EH (cell line): ENCODE measurements around the gene FGFR2.
A peak's percentile ranks its signal among the peaks of the same experiment; 100 is the strongest.
"Not testable (repeated sequence)": the region's sequence is repeated elsewhere in the genome, so short reads cannot be mapped to it uniquely, and the experiment has no call there.

ENCODE experiments used
- DNase-seq: peaks from one replicate; pipeline ENCODE4 v3.0.0-alpha.2; 2015; ENCODE audit warnings: low read depth

FGFR2 gene

GRCh38 chr10:121590772-121591171 is 7.5 kb downstream of the FGFR2 start:
- no peak for DNase-seq

DNA sequence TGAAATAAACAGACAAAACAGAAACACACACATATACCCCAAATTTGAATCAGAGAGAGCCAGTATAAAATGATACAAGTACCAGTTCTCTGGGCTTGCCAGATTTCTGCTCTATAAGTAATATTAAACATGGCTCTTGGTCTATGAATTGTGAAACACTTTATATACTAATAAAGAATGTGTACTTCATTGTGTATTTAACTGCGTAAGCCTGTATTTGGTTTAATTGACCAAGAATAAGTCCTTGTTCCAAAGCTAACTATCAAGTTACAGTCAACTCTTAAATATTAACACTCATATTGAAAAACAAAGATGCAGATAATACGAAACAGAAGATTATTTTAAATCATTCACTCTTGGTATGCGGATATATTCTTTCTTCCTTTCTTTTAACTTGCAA is 8.7 kb downstream of the FGFR2 start:
- no peak for DNase-seq

DNA sequence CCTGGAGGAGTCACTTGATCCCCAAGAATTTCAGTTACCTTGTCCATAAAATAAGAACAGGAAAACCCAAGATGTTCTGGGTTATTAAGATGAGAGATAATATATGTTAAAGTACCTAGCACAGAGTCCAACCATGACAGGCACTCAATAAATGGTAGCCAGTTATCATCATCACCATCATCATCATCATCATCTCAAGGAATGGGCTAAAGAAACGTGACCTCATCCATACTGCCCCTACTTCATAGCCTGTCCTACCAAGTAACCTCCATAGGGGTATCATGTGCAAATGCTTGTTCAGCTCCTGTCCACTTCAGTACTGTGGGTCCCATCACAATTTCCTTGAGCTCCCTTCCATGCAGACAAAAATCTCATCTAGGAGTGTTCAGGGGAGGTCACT is 14.4 kb downstream of the FGFR2 start:
- no peak for DNase-seq

DNA sequence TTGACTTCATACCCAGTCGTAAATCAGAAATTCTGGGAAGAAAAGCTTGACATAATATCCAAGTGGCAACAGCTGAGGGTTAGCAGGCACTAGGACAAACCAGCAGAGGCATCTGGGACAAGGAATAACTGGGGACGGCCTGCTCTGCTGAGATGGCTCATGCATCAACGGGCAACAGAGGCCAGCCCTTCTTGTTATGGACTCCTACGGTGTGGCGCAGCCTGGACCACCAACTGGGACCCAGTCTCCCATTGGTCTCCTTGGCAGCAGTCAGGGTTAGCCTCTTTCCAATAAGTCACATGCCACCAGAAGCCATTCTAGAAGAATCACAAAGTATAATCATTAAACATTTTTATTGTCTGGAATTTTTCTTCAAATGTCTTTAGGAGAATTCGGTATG is 15.0 kb downstream of the FGFR2 start:
- no peak for DNase-seq

- no peak for DNase-seq
These were observed 17.7 kb downstream of the FGFR2 start for GRCh38 chr10:121580276-121581116.

DNA sequence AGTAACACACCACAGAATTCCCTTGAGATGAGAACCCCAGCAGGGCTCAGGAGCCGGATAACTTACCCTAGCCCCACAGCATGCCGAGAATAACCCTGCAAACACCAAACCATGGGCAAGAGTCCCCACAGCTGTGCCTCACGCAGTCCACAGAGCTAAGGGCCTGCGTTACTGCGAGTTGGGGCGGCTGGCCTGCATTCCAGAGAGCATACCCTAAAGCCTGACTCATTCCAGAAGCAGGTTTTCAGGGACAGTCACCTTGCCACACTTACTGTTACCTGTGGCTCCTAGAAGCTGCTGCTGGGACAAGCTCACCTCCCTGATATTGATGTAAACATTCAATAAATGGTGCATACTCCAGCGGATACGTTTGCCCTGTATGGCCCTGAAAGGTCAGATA is 18.6 kb downstream of the FGFR2 start:
- no peak for DNase-seq

- DNase-seq = no peak
These were observed 19.3 kb downstream of the FGFR2 start for GRCh38 chr10:121578965-121579364.

DNA sequence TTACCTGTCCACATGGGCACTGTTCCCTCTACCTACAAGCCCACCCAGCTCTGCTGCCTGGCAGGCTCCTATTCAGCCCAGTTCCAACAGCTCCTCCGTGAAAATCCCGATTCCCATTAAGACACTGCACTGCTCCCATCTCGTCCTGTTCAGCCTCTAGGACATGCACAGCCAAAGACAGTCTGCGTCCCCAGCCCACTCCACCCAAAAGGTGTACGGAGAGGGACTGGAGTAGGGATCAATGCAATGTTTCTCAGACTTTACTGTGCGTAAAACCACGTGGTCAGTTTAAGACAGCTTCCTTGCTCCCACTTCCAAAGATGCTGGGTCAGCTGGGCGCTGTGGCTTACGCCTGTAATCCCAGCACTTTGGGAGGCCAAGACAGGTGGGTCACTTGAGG is 19.9 kb downstream of the FGFR2 start:
- DNase-seq = no peak

GRCh38 chr10:121577568-121577967 is 20.7 kb downstream of the FGFR2 start:
- DNase-seq = no peak

GRCh38 chr10:121576139-121576538 is 22.1 kb downstream of the FGFR2 start:
- no peak for DNase-seq

GRCh38 chr10:121574519-121575166 is 23.6 kb downstream of the FGFR2 start:
- no peak for DNase-seq

DNA sequence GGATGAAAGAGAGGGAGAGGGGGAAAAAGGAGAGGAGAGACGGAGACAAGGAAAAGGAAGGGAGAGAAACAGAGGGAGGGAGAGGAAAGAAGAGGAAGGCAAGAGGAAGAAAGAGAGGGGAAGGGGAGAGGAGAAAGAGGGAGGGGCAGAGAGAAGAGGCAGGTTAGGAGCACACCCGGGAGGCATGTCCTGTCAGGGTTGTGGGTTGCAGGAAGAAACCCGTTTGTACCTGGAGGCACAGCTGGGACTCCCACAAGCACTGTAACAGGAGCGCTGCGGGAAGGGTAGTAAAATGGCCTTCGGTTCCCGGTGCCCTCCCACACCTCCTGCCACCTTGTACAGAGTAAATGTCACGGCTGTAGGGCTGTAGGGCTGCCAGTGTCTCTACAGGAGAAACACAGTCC is 24.7 kb downstream of the FGFR2 start:
- no peak for DNase-seq

- DNase-seq = peak; percentile 7
These were observed 25.2 kb downstream of the FGFR2 start for GRCh38 chr10:121572859-121573537.

DNA sequence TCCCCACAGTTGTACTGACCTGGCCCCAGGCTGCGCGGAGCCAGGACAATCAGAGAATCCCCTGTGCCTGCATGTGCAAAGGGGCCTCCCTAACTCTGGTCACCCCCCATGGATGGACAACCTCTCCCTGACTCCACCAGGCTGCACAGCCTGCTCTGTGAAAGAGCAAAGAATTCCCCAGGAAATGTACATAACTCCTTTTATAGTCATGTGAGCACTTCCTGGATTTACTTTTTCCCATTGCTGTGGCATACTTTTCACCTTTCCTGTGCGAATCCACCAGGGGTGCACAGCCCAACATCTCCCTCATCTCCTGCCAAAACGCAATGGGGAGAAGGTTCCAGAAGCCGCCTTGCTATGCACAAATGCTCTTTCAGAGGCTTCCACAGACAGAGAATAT is 27.9 kb downstream of the FGFR2 start:
- DNase-seq = no peak

GRCh38 chr10:121568275-121568674 is 30.0 kb downstream of the FGFR2 start:
- DNase-seq = no peak

GRCh38 chr10:121567569-121567968 is 30.7 kb downstream of the FGFR2 start:
- DNase-seq = no peak

DNA sequence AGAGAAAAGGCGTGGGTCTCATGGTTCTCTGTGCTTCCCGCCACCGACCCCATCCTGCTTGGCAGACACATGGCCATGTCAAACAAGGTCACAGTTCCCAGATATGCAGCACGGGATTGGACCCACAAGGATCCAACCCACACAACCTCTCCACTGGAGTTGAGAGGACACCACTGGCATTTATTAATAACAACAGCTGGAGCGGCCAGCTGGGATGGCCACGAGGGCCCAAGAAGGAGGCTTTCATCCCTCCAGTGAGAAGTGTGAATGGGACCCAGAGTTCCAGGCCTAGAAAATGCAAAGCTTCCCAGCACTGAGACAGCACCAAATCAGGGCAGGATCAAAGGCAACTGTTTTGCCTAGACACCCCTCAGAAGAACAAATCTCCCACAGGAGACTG is 31.5 kb downstream of the FGFR2 start:
- no peak for DNase-seq

GRCh38 chr10:121559326-121560026 is 38.8 kb downstream of the FGFR2 start:
- DNase-seq = no peak

GRCh38 chr10:121558238-121558637 is 40.0 kb downstream of the FGFR2 start:
- no peak for DNase-seq

DNA sequence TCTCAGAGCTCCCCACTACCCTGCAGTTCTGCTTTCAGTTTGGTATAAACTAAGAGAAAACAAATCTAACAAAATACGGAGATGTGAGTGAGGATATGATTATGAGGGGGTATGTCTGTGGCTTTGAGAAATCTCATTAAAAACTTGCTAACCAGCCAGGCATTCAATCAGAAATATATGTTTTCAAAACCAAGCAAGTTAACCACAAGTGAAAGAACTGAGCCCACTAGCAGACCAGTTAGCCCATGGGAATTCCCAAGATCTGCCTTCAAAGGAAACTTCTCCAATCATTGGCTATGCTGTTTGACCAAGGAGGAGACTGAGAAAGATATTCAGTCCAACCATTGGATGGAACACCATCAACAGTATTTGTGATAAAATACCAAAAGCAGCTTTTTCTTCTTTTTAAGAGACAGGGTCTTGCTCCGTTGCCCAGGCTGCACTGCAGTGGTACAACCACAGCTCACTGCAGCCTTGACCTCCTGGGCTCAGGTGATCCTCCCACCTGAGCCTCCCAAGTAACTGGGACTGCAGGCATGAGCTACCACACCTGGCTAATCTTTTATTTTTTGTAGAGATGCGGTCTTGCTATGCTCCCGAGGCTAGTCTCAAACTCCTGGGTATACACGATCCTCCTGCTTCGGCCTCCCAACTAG is 41.2 kb downstream of the FGFR2 start:
- no peak for DNase-seq

- no peak for DNase-seq
These were observed 41.8 kb downstream of the FGFR2 start for GRCh38 chr10:121556455-121556854.

DNA sequence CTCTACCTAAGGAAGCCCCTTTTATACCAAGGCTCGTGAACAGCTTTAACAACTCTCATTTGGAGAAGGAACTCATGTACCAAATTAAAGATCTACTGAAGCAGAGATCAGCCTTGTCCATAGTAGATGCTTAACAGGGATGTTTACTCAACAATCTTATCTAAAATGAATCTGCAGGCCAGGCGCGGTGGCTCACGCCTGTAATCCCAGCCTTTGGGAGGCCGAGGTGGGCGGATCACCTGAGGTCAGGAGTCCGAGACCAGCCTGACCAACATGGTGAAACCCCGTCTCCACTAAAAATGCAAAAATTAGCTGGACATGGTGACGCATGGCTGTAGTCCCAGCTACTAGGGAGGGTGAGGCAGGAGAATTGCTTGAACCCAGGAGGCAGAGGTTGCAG is 43.3 kb downstream of the FGFR2 start:
- not testable (repeated sequence) for DNase-seq
